Stimulated activated CD4-positive, alpha-beta T cell treated with anti-CD3 and anti-CD28 coated beads, Interleukin-15, amount 100 ng/mL, for 1 hour (primary cell): ENCODE data around the gene DECR2.
"Not testable (repeated sequence)": the region's sequence is repeated elsewhere in the genome, so short reads cannot be mapped to it uniquely, and the experiment has no call there.

Experiments used
- DNase-seq, 2 donors: peaks; one replicate each; pipeline ENCODE4 v3.0.0-alpha.2; 2020; ENCODE audit warnings: low read depth in 1 of 2, low spot score in 1 of 2

Gene DECR2

DNA sequence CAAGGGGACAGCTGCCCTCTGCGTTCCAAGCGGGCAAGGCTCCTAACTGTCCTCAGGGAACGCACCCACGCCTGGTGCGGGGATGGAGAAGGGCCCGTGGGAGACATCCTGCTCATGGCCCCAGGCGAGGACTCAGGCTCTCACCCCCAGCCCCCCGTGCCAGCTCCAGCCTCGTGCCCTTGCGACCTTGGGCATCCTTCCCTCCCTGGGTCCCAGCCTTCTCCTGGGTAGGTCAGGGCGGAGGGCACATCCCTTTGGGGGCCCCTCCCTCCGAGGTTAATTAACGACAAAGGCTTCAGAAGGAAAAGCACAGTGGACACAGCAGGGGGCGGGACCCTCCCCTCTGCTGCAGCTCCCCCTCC, 22.9 kb upstream of the DECR2 start:
- no peak for DNase-seq

DNA sequence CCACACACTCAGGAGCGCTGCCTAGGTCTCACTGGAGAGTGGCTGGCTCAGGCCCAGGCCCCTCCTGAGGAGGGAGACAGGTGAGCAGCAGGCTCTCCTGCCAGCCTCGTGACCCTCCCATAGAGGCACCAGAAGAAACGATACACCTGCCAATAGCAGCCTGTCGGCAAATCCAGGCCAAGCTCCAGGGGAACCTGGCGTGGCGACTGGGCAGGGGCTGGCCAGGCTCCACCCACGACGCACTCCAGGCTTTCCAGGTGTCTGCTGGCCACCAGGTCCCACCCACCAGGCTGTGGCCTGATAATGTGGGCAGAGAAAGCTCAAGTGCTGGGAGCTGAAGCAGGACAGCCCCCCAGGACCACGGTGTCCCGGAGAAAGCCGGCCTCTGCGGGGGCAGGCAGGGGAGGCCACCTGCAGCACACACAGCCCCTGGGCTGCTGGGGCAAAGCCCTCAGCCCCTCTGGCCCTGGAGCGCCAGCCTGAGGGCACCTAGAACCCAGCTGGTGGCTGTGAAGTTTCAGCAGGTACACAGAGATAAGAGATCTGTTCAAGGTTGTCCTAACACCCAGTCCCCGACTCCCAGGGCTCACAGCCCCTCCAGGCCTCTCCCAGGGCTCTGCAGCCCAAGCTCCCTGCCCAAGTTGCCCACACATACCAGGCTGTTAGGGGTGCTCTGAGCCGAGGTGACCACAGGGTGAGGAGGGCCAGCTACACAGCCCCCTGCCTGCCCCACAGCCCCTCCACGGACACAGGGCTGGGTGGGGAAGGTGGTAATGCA, 22.3 kb upstream of the DECR2 start:
- no peak for DNase-seq

DNA sequence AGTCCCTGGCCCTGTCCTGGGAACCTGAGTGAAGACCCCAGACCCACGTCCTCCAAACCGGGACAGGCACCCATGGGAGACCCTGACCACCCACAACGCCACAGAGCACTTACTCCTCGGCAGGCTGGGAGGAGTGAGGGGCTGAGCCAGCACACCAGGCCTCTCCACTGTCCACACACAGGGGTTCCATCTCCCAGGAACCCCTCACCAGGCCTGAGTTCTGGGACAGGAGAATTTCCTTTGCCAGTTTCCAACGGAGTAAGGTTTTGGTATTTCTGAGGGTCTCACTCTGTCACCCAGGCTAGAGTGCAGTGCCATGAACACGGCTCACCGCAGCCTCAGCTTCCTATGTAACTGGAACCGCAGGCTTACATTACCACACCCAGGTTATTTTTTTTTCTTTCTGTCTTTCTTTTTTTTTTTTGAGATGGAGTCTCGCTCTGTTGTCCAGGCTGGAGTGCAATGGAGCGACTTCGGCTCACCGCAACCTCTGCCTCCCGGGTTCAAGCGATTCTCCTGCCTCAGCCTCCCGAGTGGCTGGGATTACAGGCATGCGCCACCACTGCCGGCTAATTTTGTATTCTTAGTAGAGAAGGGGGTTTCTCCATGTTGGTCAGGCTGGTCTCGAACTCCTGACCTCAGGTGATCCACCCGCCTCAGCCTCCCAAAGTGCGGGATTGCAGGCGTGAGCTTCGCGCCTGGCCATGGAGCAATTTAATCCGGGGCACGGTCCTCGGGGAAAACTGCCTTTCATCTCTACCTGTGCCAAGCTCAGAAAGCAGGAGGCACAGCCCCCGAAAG, 21.5 kb upstream of the DECR2 start:
- no peak for DNase-seq

DNA sequence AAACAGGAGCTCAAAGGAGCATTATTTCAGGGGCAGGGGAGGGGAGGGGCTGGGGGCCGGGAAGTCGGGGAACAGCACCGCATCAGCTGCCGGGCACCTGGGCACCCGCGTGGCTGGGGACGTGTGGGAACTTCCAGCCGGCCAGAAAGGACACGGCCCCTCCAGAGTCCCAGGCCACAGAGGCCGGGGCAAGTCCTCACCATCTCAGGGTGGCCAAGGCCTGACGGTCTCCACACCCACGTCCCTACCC, 21.0 kb upstream of the DECR2 start:
- DNase-seq = no peak

DNA sequence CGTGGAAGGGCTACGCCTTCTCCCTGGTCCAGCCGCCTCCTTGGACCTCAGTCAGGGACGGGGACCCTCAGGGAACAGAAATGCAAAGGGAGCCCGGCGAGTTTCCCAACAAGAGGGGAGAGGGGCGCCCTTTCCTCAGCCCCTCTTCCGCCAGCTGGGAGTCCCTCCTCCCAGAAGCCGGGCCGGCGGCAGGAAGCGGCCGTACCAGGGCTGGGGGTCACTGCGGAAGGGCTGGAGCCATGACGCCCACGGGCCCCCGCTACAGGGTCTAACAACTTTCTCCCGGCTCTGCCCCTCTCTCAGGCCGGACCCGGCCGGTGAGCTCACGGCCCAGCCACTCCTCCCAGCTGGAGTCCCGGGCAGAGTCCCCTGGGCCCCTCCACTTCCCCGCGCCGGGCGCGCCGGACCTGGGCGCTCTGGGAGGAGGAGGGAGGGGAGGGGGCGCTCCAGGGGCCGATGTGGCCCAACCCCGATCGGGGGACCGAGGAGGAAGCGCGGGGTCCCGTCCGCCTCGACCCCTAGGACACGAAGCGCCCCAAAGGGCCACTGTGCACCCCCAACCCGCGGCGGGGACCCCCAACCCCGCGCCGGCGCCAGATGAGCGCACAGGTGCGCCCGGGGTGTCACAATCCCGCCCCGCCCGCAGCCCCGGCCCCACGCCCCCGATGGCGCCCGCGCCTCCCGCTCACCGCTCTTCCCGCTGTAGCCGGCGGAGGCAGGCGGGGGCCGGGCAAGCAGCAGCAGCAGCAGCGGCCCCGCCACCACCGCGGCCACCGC, 20.5 kb upstream of the DECR2 start:
- no peak for DNase-seq

DNA sequence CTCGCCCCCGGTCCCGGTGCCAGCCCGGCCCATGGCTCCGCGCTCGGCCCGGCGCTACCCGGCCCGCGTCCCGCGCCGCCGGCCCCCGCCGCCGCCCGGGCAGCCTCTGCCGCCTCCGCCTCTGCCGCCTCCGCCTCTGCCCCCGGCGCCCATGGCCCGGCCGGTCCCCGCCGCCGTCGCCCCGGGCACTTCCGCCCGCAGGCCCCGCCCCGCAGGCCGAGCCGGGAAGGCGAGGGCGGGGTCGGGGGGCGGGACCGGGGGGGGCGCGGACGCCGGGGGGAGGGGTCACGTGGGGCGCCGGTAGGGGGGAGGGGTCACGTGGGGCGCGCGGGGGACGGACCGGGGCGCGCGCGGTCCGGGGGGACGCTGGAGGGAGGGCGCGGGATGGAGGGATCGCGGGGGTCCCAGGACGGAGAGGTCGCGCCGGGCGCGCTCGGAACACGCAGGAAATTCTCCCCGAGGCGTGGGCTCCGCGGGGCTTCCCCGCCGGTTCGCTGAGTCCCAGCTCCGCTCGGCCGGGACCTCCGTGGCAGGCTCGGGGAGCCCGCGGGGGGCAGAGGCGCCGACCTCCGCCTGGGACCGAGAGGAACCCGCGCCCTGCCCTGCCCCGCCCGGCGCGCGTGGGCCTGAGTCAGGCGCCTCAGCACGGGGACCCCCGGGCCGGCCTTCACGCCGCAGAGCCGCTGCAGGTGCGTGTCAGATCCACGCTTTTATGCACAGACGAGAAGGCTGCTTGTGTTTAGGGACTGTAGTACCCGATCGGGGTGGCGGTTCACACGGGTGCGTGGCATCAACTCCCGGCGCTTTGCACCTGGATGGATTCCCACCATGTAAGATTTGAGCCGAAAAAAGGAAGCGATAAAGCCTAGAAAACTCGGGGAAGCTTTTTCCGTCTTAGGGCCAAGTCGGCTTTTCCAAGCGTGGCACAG, 19.6 kb upstream of the DECR2 start, which contains the start of gene PGAP6:
Gene PGAP6, minus strand, starts transcription at position 190 of the 929 bp plus-strand sequence. Its CDS starts 157 bp downstream, at position 33.
- peak; percentile 47 to 65 for DNase-seq

DNA sequence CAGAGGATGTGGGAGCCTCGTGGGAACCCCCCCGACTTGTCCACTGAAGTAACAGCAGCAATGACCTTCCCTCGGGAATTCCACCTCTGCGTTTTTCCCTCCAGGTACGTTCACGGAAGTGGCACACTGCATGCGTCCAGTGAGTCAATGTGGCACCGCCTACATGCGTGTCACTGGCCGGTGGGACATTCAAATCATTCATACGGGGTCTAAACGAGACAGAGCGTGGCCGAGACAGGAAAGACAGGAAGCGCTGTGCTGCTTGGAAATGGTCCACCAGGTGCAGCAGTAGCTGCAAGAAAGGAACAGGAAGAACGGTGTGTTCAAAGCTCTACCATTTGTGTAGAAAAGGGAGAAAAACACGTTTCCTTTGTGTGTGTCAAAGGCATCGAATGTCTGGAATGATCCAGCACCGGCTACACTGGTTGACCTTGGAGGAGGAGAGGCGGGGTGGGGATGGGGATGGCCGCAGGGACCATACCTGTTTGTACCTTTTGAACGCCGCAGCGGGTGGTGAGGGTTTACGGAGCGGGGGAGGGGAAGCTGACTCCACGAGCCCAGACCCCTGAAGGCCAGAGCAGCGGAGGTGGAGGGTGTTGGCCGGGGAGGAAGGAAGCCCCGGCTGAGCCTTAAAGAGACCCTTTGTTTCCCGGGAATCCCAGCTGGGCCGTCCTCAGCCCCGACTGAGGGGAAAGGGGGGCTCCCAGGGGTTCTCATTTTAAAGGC, 18.2 kb upstream of the DECR2 start:
- DNase-seq = no peak

DNA sequence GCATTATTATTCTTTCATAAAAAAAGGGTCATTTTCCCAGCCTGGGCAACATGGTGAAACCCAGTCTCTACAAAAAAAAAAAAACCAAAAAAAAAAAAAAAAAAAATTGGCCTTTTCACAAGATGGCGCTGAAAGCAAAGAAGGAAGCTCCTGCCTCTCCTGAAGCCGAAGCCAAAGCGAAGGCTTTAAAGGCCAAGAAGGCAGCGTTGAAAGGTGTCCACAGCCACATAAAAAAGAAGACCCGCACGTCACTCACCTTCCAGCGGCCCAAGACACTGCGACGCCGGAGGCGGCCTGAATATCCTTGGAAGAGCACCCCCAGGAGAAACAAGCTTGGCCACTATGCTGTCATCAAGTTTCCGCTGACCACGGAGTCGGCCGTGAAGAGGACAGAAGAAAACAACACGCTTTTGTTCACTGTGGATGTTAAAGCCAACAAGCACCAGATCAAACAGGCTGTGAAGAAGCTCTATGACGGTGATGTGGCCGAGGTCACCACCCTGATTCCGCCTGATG, 15.0 kb upstream of the DECR2 start:
- no peak for DNase-seq

DNA sequence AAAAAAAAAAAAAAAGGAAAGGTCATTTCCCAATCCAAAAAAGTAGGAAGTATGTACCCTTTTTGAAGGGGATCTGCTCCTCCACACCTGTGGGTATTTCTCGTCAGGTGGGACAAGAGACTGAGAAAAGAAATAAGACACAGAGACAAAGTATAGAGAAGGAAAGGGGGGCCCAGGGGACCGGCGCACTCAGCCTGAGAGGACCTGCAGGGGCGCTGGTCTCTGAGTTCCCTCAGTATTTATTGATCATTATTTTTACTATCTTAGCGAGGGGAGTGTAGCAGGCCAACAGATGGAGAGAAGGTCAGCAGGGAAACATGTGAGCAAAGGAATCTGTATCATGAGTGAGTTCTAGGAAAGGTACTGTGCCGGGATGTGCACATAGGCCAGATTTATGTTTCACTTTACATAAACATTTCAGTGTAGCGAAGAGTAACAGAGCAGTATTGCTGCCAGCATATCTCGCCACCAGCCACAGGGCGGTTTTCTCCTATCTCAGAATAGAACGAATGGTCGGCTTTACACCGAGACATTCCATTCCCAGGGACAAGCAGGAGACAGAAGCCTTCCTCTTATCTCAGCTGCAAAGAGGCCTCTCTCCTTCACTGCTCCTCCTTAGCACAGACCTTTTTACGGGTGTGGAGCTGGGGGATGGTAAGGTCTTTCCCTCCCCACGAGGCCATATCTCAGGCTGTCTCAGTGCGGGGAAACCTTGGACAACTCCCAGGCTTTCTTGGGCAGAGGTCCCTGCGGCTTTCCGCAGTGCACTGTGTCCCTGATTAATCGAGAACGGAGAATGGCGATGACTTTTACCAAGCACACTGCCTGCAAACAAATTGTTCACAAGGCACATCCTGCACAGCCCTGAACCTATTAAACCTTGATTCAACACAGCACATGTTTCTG, 13.7 kb upstream of the DECR2 start:
- not testable (repeated sequence) for DNase-seq

DNA sequence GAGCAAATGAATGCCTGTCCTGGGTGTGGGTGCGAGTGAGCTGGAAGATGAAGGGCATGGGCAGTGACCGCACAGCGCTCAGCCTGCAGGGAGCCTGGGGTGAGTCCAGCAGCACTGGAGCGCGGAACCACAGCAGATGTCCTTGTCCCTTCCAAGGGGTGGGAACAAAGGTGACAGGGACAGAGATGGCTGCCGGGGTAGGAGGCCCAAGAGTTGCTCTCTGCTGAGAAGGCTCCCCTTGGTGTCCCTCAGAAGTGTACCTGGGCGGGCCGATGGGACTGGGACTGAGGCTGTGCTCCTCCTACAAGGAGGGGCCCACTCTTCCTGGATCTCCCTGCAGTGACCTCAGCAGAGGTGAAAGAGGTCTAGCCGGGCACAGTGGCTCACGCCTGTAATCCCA, 12.3 kb upstream of the DECR2 start:
- DNase-seq = no peak

DNA sequence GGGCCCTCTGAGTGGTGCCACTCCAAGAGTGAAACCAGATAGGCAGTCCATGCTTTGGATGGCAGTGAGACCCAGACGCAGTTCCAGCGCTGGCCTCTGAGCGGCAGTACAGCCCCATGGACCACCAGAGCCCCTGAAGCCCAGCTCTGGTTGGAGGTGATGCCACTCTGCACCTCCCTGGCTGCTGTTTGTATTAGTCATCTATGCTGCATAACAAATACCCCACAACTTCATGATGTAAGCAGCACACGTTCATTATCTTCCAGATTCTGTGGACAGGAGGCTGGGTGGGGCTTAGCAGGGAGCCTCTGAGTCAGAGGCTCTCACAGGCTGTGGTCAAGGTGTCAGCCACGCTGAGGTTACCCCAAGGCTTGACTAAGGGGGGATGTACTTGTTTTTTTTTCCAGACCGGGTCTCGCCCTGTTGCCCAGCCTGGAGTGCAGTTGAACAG, 9.8 kb upstream of the DECR2 start:
- peak; percentile 37 to 60 for DNase-seq

DNA sequence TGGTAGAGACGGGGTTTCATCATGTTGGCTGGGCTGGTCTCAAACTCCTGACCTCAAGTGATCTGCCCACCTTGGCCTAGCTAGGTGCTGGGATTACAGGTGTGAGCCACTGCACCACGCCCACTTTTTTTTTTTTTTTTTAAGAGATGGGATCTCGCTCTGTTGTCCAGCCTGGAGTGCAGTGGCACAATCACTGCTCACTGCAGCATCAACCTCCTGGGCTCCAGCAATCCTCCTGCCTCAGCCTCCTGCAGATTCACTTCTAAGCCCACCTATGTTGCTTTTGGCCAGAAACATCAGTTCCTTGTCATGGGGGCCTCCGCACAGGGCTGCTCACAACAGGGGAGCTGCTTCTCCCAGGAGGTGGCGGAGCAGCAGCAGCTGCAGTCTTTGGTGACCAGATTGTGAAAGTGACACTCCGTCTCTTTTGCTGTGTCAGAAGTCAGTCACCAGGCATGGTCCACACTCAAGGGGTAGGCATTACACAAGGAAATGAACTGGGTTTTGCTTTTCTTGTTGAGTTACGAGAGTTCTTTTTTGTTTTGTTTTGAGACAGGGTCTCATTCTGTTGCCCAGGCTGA, 9.1 kb upstream of the DECR2 start:
- DNase-seq = no peak

DNA sequence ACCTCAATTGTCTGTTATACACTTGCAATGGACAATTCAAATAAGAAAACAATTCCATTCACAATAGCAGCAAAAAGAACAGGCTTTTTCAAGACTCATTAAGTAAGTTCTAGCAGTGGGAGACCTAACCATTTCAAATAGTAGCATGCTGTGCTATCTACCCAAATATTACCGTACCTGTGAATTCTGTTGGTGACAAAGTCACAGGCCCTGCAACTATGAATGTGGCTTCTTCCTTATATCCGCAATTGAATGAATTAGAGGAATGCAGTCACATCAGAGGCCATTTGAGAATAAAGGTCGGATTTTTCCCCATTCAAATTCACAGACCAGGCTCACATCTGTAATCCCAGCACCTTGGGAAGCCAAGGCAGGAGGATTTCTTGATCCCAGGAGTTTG, 5.5 kb upstream of the DECR2 start:
- no peak for DNase-seq

DNA sequence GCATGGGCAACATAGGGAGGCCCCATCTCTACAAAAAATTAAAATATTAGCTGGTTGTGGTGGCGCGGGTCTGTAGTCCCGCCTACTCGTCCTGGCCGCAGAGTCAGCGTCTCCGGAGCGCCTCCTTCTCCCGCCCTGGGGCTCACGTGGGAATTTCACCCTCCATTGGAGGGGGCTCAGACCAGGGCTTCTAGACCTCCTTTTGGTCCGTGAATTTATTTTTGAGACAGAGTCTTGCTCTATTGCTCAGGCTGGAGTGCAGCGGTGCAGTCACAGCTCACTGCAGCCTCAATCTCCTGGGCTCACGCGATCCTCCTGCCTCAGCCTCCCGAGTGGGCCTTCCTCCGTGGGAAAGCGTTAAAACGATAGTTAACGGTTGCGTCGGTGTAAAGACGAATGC, 5.1 kb upstream of the DECR2 start:
- DNase-seq = no peak

DNA sequence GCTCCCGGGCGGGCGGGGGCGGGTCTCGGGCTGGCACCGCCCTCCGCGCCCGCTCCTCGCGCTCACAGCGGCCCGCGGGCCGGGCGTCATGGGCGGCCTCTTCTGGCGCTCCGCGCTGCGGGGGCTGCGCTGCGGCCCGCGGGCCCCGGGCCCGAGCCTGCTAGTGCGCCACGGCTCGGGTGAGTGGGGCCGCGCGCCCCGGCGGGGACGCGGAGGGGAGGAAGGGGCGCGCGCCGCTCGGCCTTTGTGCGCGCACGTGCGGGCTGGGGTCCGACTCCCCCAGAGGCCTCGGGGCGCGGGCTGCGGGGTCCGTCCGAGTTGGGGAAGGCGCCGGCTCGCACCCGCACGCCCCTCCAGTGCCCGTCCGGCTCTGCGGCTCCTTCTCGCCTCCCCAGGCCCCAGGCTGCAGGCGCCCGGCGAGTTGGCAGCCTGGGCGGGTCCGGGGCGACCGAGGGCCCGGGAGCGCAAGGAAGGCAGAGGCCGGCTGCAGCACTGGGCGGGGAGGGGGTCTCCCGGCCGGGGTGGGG, 4.5 kb upstream of the DECR2 start, which contains the start of gene NME4:
Gene NME4, plus strand, starts transcription at position 65 of the 527 bp plus-strand sequence. Its CDS starts 24 bp downstream, at position 89.
- no peak for DNase-seq

DNA sequence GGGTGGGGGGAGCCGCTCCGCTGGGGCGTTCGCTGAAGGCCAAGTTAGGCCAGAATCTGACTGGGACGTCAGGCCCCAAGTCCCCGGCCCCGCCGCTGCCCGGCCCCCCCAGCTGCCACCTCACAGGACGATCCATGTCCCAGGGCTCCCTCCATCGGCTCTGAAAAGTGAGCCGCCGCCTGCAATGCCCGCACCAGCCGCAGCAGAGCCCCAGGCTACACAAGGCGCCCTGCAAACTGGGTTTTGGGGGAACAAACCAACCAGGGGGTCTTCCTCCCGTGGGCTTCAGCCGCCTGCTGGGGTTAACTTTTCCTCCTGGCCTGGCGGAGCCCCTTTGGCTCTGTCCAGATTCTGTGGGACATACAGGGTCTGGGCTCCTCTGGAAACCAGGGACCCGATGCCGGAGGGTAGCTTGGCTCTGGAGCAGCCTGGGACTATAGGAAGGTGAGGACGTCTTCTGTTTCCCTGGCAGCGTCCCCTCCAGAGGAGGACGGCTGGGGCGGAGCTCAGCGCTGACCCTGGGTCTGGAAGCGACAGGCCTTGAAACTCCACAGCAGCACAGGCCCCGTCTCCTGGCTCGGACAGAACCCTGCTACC, 3.9 kb upstream of the DECR2 start:
- no peak for DNase-seq

DNA sequence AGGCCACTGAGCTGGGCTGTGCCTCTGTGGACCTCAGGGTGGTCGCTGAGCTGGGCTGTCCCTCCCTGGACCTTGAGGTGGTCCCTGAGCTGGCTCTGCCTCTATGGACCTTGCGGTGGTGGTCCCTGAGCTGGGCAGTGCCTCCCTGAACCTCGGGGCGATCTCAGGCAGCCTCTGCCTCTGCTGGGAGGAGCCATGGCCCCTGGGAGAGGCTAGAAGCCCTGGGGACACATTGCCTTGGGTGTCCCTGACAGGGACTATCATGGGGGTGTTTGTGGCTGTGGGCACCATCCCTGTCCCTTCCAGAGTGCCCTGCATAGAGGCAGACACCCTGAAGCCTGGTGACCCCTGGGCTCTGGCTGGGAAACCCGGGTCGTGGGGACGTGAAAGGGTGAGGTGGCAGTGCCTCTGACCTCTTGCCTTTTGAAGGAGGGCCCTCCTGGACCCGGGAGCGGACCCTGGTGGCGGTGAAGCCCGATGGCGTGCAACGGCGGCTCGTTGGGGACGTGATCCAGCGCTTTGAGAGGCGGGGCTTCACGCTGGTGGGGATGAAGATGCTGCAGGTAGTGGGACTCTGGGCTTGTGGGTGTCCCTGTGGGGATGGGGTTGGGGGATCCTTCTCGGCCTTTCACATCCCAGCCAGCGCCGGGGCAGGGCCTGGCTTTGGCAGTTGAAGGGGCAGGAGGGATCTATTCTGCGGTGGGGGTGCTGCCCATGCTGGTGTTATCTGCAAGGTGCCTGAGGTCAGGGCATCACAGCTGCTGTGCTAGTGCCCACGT, 2.9 kb upstream of the DECR2 start:
- no peak for DNase-seq
